ENCODE measurements around the gene SPEG. TPM values are rescaled to one million over a fixed set of nuclear protein-coding genes. Genes with fewer than 3 reads are reported as not detected.

Gene SPEG
- total RNA-seq, 2 donors from 2014 or later = 30.7 to 53.4 TPM

DNA sequence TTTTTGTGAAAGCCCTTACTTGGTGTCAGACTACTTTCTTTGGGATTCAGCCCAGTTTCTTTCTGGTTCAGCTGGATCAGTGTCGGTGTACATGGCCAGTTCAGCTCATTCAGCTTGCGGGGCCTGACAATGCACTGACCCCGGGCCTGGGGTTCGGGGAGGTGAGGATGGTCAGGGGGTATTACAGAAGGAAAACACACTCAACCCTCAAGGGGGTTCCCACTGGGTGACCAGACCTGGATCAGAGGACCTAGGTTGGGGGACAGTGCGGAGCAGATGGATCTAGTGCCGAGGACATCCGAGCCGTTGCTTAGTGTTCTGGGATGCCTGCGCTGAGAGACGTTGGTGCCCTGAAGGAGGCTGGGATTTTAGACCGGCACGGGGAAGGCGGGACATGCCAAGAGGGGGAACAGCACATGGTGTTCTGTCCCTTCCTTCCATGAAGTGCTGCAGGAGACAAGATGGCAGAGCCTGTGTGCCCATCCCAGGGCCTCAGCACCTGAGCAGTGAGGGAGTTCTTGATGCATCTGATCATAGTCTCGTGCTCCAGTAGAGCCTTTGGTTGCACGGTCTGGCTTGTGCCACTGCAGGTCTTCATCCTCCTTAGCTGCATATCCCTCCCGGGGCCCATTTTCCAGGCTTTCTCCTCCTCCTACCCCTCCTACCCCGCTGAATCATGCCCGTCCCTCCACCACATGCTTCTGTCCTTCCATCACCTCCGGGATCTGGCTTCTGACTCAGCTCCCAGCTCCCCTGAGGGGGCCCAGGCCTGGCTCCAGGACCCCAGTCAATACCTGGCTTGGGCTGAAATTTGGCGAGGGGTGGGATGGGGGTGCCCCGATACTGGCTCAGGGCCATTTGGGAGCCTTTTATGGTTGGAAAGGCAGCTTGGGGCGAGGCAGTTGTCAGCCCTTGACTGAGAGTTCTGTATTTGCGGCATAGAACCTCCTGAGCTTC lies 18.0 kb downstream of the SPEG start:
- intact Hi-C loops (cut with DNase I) = loop anchor here (5.0 kb wide), 1 partner anchor 45 kb away; no protein-coding TSS in a partner anchor
- Histone ChIP-seq H3K4me3 (no peak overlapping the region), H3K36me3 (no peaks in the 10 kb centered on the region), H3K4me1 (replicated peaks) (peaks cover 5% of the 10 kb centered on the region), H3K9me3 (no peaks in the 10 kb centered on the region), H3K27me3 (replicated peaks; ENCODE audit: insufficient read depth) (no peaks in the 10 kb centered on the region), H3K27ac (peak overlapping the region; percentile 64 to 68)
- DNase-seq (ENCODE audit: low spot score) = peak; percentile 53
- 46% methylated on average over 23 of the region's 23 CpGs for WGBS
- TF ChIP-seq POLR2AphosphoS5 (IDR thresholded peaks at IDR 0.05) (peak; percentile 41), POLR2A (IDR thresholded peaks at IDR 0.05) (no peak)
- TF ChIP-seq, protein P1, sequence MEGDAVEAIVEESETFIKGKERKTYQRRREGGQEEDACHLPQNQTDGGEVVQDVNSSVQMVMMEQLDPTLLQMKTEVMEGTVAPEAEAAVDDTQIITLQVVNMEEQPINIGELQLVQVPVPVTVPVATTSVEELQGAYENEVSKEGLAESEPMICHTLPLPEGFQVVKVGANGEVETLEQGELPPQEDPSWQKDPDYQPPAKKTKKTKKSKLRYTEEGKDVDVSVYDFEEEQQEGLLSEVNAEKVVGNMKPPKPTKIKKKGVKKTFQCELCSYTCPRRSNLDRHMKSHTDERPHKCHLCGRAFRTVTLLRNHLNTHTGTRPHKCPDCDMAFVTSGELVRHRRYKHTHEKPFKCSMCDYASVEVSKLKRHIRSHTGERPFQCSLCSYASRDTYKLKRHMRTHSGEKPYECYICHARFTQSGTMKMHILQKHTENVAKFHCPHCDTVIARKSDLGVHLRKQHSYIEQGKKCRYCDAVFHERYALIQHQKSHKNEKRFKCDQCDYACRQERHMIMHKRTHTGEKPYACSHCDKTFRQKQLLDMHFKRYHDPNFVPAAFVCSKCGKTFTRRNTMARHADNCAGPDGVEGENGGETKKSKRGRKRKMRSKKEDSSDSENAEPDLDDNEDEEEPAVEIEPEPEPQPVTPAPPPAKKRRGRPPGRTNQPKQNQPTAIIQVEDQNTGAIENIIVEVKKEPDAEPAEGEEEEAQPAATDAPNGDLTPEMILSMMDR (IDR thresholded peaks at IDR 0.05) = no peak

DNA sequence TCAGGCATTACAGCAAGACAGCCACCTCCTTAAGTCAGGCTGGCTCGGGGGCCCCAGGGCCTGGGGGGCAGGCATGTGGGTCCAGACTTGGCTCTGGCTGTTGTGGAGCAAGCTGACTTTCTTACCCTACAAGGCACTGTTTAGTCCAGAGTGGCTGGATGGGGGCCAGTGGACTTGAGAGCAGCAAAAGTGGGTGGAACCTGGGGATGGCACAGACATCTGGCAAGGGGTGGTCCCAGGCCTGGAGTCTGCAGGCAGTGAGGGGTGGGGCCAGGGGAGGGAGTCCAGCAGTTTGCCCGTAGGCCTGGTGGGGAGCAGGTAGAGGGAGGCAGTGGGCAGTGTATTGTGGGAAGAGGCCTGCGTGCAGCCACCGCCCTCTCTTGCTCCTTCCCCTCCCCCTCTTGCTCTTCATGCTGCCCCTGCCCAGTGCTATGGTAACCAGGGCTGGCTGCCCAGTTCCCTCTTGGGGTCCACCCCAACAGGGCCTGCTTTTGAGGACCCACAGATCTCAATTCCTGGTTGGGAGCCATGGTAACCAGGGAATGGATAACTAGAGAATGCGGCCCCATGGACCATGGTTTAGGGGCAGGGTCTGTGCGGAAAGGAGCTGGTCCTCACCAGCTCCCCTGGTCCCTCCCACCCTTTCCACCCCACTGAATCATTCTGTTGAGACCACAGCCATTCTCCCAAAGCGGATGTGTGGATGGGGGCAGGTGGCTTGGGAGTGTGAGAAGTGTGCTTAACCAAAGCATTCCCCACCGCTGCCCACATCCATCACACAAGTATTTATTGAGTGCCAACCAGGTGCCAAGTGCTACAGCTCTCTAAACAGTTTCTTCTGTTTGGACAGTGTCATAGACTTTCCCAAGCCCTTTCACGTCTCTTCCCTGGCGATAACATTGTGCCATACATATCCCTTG lies 19.3 kb downstream of the SPEG start:
- no peaks in the 10 kb centered on the region for H3K36me3 ChIP-seq
- peak; percentile 46 for DNase-seq (ENCODE audit: low spot score)
- WGBS = 56% methylated on average over 10 of the region's 10 CpGs
- intact Hi-C loops (cut with DNase I) = loop anchor here (5.0 kb wide), 1 partner anchor 47 kb away; no protein-coding TSS in a partner anchor
- H3K27me3 ChIP-seq (replicated peaks; ENCODE audit: insufficient read depth) = no peaks in the 10 kb centered on the region
- TF ChIP-seq POLR2AphosphoS5 (IDR thresholded peaks at IDR 0.05) = no peak
- TF ChIP-seq, protein P1 (IDR thresholded peaks at IDR 0.05) = no peak
- no peak for TF ChIP-seq POLR2A (IDR thresholded peaks at IDR 0.05)
- H3K4me3 ChIP-seq = no peak overlapping the region
- no peaks in the 10 kb centered on the region for H3K9me3 ChIP-seq
- H3K4me1 ChIP-seq (replicated peaks) = peaks cover 5% of the 10 kb centered on the region
- peak overlapping the region; percentile 66 to 68 for H3K27ac ChIP-seq

DNA sequence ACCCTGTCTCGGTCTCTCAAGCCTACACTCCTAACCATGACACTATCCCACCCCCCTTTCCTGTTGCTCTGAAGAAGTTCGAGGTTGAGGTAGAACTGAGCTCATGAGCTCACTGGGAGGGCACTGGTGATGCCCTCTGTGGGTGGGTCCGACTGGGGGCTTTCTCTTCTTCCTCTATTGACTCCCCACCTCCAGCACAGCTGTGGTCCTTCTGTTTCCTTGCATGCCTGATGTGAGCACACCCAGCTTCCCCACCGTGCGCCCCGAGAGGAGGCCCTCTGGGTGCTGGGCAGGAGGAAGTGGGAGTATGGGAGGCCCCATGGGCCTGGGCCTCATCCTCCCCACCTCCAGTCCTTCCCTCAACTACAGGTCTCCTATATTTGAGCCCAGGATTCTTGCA lies 20.9 kb downstream of the SPEG start:
- no peak overlapping the region for H3K27ac ChIP-seq
- WGBS = 85% methylated on average over 6 of the region's 6 CpGs
- H3K4me1 ChIP-seq (replicated peaks) = peaks cover 5% of the 10 kb centered on the region
- H3K4me3 ChIP-seq = no peak overlapping the region
- H3K27me3 ChIP-seq (replicated peaks; ENCODE audit: insufficient read depth) = no peaks in the 10 kb centered on the region
- intact Hi-C loops (cut with DNase I) = no loop called here
- H3K9me3 ChIP-seq = no peaks in the 10 kb centered on the region
- no peak for DNase-seq (ENCODE audit: low spot score)
- TF ChIP-seq POLR2A (IDR thresholded peaks at IDR 0.05) (no peak), POLR2AphosphoS5 (IDR thresholded peaks at IDR 0.05) (no peak)
- TF ChIP-seq, protein P1 (IDR thresholded peaks at IDR 0.05) = no peak
- H3K36me3 ChIP-seq = no peaks in the 10 kb centered on the region

DNA sequence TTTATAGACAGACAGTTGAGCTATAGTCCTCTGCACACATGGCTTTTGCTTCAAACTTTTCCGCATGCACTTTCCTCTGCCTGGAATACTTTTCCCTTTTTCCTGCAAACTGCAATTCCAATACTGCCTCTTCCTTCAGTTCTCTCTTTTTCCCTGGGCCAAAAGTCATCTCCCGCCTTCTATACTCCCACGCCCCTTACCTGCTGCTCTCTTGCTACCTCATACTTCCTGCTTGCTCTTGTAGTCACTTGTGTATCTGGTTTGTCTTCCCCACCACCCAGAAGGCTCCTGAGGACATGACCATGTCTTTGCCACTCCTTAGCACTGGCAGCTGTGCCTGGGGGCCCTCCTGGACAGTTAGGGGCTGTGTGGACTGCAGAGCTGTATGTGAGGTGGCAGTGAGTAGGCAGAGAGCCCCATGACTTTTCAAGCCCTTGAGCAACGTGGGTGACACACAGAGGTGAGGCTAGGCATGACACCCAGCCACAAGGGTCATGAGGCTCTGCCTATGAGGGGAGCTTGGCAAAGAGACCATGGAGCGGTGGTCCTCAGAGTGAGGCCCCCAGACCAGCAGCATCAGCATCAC lies 23.2 kb downstream of the SPEG start:
- intact Hi-C loops (cut with DNase I) = no loop called here
- TF ChIP-seq POLR2A (IDR thresholded peaks at IDR 0.05) = no peak
- TF ChIP-seq POLR2AphosphoS5 (IDR thresholded peaks at IDR 0.05) = no peak
- TF ChIP-seq, protein P1 (IDR thresholded peaks at IDR 0.05) = no peak
- WGBS = 84% methylated on average over 5 of the region's 5 CpGs
- Histone ChIP-seq H3K27ac (no peak overlapping the region), H3K36me3 (no peaks in the 10 kb centered on the region), H3K4me1 (replicated peaks) (peaks cover 5% of the 10 kb centered on the region), H3K9me3 (no peaks in the 10 kb centered on the region), H3K4me3 (no peak overlapping the region), H3K27me3 (replicated peaks; ENCODE audit: insufficient read depth) (no peaks in the 10 kb centered on the region)
- DNase-seq (ENCODE audit: low spot score) = no peak

Data from prostate gland (tissue), 2 donors.